Skin of body (tissue), 2 donors: ENCODE measurements around the gene EGF. TPM values are rescaled to one million over a fixed set of nuclear protein-coding genes. Genes with fewer than 3 reads are reported as not detected.

Experiments used
- DNase-seq: peaks from one replicate; lab custom pipeline; 2025; lab: John Stamatoyannopoulos, UW
- total RNA-seq: library from RNA; depleted of rRNA; stranded (reverse); fragments of >200 nt; gene quantifications from one replicate; pipeline ENCODE4 v1.2.3, GENCODE V29; 2014

Gene EGF
- total RNA-seq, 1 donor from 2014 or later, result 3.5 TPM

DNA sequence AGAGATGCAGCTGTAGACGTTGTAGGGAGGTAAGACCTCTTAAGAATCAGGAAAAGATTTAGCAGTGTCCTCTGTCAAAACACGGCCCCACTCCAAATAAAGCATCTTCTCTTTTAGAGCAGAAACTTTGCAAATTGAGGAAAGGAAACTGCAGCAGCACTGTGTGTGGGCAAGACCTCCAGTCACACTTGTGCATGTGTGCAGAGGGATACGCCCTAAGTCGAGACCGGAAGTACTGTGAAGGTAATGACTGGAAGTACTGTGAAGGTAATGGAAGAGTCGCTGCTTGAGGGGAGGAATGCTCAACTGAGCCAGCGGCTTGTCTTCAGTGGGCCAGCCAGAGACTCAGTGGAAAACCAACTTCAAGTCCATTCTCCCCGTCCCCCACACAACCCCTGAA lies 46.5 kb downstream of the EGF start:
- DNase-seq, result no peak

DNA sequence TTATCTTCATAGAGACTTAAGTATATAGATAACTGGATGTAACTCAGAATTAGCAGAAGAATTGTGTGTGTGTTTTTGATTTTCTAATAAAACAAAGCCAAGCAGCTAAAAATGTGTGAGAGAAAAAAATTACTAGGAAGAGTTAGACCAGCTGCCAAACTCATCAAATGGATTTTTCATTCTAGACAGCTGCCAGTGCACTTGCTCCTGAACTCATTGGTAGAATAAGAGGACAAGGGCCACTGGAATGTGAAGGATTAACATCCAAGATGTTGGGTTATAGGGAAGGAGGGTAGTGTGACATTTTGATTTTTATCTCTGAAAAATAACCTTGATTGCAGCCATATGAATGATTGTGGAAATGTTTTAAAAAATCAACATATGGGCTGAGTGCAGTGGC lies 49.7 kb downstream of the EGF start:
- no peak for DNase-seq

DNA sequence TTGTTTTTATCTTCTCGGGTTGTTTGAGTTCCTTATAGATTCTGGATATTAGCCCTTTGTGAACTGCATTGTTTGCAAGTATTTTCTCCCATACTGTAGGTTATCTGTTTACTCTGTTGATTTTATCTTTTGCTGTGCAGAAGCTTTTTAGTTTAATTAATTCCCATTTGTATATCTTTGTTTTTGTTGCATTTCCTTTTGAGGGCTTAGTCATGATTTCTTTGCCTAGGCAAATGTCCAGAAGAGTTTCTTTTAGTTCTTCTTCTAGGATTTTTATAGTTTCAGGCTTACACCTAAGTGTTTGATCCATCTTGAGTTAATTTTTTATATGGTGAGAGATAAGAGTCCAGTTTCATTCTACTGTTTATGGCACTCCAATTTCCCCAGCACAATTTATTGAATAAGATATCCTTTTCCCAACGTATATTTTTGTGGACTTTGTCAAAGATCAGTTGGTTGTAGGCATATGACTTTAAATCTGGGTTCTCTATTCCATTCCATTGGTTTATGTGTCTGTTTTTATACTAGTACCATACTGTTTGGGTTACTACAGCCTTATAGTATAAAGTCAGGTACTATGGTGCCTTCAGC lies 54.3 kb downstream of the EGF start:
- no peak for DNase-seq

DNA sequence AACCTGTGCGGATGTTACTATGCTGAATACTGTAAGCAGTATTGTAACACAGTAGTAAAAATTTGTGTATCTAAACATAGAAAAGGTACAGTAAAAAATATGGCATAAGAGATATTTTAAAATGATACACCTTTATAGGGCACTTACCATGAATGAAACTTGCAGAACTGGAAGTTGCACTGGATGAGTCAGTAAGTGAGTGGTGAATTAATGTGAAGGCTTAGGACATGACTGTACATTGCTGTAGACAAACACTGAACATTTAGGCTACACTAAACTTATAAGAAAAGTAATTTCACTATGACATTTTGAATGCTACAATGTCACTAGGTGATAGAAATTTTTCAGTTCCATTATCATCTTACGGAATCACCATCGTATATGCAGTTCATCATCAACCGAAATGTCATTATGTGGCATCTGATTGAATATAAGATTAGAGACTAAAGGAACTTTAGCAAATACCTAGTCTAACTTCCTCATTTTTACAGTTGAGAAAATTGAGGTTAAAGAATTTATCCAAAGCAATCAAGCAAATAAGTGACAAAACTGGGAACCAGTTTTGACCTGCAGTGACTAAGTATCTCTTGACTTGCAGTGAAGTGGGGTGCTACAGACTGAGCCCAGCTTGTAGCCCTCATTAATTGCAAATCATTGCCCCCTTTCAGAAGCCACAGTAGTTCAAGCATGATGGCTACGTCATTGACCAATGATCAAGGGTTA lies 55.3 kb downstream of the EGF start:
- DNase-seq, result no peak

DNA sequence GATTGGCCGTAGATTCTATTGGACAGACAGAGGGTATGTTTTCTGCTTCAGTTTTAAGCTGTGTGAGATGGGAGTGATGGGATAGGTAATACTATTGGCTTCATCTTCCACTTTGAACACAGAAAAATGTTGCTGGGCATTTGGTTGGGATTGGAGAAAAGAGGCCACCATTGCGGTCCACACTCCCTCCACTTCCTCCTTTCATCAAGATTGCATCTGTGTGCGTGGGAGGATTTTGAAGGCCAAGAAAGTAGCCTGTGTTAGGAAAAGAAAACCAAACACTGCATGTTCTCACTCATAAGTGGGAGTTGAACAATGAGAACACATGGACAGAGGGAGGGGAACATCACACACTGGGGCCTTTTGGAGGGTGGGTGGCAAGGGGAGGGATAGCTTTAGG lies 56.4 kb downstream of the EGF start:
- no peak for DNase-seq

GRCh38 chr4:109969919-109970318 lies 57.2 kb downstream of the EGF start:
- peak; percentile 18 for DNase-seq

- no peak for DNase-seq
These were observed 60.3 kb downstream of the EGF start for GRCh38 chr4:109972786-109973528.

DNA sequence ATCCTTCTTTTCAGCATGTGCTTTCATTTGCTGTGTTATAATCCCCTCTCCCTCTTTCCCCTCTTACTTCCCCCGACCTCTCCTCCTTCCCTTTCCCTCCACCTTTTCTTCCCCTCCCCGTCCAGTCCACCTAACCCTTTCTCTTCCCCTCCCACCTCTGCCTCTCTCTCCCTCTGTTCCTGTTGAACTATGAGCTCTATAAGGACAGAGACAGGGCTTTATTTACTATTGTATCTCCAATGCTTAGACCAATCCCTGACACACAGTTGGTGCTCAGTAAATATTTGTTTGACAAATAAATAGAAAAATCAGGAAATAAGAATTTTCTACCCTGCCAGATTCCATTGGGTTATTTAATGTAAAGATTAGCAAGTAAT lies 60.8 kb downstream of the EGF start:
- DNase-seq, result no peak

DNA sequence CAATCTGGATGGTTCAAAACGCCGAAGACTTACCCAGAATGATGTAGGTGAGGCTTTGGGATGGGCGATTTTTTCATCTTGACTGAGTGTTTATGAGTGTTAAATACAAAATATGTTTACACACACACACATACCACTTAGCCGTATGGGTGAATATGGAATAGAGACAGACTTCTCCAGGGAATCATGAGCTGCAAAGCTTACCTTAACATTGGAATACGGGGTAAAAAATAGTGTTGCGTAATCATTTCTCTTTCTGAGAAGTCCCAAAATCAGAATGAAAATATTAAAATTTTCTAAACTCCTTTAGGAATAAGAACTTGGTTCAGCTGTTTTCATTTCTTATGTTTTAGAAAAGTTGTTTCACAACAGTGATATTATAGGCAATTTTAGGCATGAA lies 63.5 kb downstream of the EGF start:
- DNase-seq, result no peak

GRCh38 chr4:109977854-109978501 lies 65.3 kb downstream of the EGF start:
- peak; percentile 20 for DNase-seq

DNA sequence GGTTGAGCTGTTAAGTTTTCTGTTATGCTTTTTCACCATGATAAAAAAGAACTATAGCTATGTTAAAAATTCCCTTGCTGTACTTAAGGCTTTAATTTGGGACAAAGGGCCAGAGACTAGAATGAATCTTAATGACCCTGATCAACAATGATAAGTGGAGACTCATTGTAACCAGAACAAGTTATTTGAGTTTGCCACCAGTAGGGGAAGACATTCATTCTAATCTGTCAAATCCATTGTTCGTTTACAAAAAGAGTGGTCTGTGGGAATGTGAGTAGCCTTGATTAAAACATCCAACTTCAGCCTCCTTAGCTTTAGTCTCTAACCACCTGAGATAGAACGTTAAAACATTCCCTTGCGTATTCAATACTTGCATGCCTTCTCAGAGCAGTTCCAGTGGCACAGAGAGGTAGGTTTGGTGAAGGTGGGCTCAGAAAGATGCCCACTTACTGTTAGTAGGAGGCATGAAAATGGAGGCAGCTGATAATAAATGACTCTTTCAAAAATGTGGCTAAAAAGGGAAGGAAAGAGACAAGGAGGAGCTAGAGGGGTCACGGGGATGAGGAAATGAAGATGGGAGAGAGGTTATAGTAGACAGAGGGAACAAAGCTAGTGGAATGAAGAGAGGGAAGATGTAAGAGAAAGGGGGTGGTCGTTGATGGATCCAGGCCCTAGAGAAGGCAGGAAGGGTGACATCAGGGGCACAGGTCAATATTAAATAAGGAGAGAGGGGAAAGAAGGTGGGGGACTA lies 66.2 kb downstream of the EGF start:
- no peak for DNase-seq

- DNase-seq, result no peak
These were observed 67.4 kb downstream of the EGF start for GRCh38 chr4:109979920-109980717.

GRCh38 chr4:109981936-109982335 lies 69.3 kb downstream of the EGF start:
- no peak for DNase-seq

- no peak for DNase-seq
These were observed 69.8 kb downstream of the EGF start for GRCh38 chr4:109982521-109982920.

GRCh38 chr4:109985993-109986974 lies 73.6 kb downstream of the EGF start:
- peak; percentile 42 for DNase-seq

DNA sequence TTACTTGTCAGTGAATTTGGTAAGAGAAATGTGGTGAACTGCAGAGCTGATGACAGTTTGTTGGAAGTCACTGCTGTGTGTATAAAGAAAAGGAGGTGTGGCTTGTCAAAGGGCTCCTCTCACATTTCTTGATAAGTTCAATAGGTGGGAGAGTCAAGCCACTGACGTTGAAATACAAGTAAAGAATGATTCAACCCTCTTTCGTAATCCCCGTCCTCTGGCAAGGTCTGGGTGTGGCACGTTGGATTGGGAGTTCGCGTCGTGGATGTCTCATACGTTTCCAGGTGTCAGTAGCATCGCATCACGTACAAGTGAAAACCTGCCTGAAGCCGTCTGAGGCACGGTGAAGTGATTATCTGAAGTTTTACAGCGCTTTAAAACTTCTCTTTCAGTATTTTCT lies 76.4 kb downstream of the EGF start:
- DNase-seq, result peak; percentile 44

DNA sequence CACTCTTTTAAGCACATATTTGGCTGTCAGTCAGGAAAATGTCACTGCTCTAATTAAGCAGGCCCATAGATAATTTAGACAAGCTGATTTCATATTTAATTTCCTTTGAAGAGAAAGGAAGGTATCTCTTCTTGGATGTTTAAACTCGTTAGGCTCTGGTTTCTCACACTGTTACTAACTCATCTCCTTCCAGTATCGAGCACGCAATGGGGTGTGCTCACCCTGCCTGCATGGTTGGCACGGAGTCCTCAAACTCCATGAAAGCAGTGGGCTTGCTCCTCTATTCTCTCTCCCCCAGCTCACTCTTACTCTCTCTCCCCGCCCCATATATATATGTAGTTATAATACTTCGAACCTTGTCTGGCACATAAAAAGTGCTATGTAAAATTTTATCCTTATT lies 76.9 kb downstream of the EGF start:
- DNase-seq, result peak; percentile 36

GRCh38 chr4:109990261-109991257 lies 77.9 kb downstream of the EGF start:
- DNase-seq, result no peak
